DND-41 (cell line): Measurements from ENCODE around the gene DCTN2.

Source experiments
- EZH2 ChIP-seq: IDR thresholded peaks from 3 replicates; pipeline ENCODE4 v1.6.1; 2012; ENCODE audit warnings: borderline replicate concordance, low read depth, mild to moderate bottlenecking, moderate library complexity, low read length, inconsistent platforms; ENCODE audit not compliant: severe bottlenecking
- TF ChIP-seq, protein P1 (sequence below): IDR thresholded peaks from 2 replicates; pipeline ENCODE4 v1.5.1; 2012; ENCODE audit warnings: borderline replicate concordance, low read length, moderate library complexity, mild to moderate bottlenecking; ENCODE audit not compliant: poor library complexity, severe bottlenecking; ENCODE audit errors: extremely low read depth

DNA sequence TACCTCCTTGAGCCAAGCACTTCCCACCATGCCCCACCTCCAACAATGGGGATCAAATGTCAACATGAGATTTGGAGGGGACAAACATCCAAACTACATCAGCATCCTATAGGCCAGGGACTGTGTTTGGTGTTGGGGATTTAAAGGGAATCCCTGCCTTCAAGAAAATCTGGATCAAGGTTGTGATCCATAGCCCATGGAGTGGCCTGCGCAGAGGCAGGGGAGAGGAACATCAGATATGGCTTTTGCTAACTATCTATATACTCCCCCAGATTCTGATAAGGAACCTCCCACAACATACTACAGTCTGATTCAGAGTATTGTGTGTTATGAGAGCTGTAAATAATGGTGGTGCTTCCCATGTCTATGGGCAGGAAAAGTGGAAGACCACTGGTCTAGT lies 7.9 kb upstream of the DCTN2 start:
- no peak for TF ChIP-seq EZH2
- TF ChIP-seq, protein P1, sequence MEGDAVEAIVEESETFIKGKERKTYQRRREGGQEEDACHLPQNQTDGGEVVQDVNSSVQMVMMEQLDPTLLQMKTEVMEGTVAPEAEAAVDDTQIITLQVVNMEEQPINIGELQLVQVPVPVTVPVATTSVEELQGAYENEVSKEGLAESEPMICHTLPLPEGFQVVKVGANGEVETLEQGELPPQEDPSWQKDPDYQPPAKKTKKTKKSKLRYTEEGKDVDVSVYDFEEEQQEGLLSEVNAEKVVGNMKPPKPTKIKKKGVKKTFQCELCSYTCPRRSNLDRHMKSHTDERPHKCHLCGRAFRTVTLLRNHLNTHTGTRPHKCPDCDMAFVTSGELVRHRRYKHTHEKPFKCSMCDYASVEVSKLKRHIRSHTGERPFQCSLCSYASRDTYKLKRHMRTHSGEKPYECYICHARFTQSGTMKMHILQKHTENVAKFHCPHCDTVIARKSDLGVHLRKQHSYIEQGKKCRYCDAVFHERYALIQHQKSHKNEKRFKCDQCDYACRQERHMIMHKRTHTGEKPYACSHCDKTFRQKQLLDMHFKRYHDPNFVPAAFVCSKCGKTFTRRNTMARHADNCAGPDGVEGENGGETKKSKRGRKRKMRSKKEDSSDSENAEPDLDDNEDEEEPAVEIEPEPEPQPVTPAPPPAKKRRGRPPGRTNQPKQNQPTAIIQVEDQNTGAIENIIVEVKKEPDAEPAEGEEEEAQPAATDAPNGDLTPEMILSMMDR = no peak
